Activated naive CD8-positive, alpha-beta T cell (primary cell): ENCODE measurements around the gene KEL.

Experiments
- H3K27ac Mint-ChIP-seq: one replicate; pipeline ENCODE4 v1.8.0; 2021; ENCODE audit warnings: mixed read lengths
- H3K27me3 Mint-ChIP-seq: one replicate; pipeline ENCODE4 v1.8.0; 2021; ENCODE audit warnings: mixed read lengths
- H3K36me3 Mint-ChIP-seq: one replicate; pipeline ENCODE4 v1.8.0; 2021; ENCODE audit warnings: mixed read lengths
- H3K4me1 Mint-ChIP-seq: one replicate; pipeline ENCODE4 v1.8.0; 2021; ENCODE audit warnings: low read depth, mixed read lengths
- H3K4me3 Mint-ChIP-seq: one replicate; pipeline ENCODE4 v1.8.0; 2021; ENCODE audit warnings: mild to moderate bottlenecking, mixed read lengths
- H3K9me3 Mint-ChIP-seq: one replicate; pipeline ENCODE4 v1.8.0; 2021; ENCODE audit warnings: low read depth, mixed read lengths

Gene KEL, protein sequence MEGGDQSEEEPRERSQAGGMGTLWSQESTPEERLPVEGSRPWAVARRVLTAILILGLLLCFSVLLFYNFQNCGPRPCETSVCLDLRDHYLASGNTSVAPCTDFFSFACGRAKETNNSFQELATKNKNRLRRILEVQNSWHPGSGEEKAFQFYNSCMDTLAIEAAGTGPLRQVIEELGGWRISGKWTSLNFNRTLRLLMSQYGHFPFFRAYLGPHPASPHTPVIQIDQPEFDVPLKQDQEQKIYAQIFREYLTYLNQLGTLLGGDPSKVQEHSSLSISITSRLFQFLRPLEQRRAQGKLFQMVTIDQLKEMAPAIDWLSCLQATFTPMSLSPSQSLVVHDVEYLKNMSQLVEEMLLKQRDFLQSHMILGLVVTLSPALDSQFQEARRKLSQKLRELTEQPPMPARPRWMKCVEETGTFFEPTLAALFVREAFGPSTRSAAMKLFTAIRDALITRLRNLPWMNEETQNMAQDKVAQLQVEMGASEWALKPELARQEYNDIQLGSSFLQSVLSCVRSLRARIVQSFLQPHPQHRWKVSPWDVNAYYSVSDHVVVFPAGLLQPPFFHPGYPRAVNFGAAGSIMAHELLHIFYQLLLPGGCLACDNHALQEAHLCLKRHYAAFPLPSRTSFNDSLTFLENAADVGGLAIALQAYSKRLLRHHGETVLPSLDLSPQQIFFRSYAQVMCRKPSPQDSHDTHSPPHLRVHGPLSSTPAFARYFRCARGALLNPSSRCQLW

DNA sequence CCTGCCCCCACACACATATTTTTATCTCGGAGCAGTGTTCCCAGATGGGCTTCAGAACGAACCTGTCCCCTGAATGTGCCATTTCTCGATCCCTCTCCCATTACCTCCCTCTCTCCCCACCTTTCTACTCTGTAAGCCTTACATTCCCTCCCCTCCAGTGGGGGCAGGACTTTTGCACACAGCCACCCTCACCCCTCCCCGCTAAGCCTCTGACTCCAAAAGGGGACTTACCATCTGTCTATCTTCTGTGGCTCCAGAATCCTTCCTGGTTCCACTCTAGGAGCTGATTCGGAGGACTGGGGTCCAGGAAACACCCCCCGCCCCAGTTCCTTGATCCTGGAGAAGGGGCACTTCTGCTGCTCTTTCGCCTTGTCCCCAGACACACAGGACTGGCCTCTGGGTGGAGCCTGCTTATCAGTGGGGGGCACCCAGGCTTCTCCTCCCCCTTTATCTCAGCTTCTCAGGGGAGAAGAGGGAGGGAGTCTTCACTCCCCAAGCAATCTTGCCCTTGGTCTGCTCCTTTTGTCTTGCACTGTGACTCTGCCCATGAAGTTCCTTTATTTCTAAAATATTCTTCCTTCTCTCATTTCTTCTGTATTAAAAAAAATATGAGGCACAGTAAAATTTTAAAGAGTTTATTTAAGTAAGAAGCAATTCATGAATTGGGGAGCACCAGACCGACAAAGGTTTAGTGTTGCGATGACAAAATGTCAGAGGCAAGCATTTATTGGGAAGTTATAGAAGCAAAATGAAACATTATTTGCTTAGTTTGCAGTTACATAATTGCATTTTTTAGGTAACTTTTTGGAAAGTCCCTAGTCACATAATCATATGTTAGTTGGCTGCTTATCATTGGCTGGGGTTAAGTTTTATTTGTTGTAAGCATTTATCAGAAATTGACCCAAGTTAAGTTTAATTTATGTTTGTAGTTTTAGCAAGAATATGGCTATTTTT lies at the start of gene KEL:
TSS of gene KEL (minus strand) at position 391 of the 954 bp plus-strand sequence. CDS start at position 234, 157 bp downstream.
- H3K36me3 Mint-ChIP-seq, result no peaks in the 10 kb centered on the region
- no peaks in the 10 kb centered on the region for H3K4me1 Mint-ChIP-seq
- H3K4me3 Mint-ChIP-seq, result no peak within 1 kb of the TSS
- peaks cover 13% of the 10 kb centered on the region for H3K27me3 Mint-ChIP-seq
- H3K27ac Mint-ChIP-seq, result no peak within 1 kb of the TSS
- no peaks in the 10 kb centered on the region for H3K9me3 Mint-ChIP-seq

DNA sequence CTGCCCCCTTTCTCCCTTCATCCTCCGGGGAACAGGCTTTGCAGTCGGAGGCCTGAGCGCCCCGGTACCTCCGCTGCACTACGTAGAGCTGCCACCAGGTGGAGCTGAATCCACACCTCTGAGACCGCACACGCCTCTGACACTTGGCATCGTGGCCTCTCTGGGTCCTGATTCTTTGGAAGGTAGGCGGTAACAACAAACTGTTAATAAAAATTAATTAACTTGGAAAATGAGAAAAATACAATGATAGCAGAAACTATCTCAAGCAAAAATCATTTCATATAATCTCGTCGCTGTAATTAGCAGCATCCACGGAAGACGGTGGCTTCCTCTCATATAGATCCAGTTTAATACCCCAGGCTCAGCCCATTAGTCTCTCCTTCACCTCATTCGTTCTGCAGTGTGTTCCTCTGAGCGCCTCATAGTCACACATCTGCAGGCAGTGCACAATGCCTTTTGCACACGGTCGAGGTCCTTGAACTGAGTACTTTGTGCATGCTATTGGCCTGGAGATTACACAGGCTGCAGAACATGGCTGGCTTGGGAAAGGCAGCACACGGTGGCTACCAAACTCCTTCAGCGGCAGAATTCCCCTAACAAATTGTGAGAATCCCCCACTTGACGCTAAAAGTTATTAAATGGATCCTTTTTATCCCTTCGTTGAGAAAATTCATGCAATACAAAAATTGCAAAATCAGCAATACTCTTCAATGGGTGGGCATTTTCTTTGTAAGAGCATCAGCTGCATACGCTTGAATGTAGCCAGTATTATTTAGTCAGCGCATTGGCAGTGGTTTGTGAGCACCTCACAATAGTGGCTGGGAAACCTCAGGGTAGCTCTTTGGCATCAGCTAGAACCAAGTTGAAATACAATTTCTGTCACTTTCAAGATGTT lies 46.1 kb upstream of the KEL start:
- Mint-ChIP-seq H3K4me3 (no peak overlapping the region), H3K27ac (no peak overlapping the region), H3K9me3 (no peaks in the 10 kb centered on the region), H3K36me3 (no peaks in the 10 kb centered on the region), H3K27me3 (peaks cover 3% of the 10 kb centered on the region), H3K4me1 (peaks cover 3% of the 10 kb centered on the region)

DNA sequence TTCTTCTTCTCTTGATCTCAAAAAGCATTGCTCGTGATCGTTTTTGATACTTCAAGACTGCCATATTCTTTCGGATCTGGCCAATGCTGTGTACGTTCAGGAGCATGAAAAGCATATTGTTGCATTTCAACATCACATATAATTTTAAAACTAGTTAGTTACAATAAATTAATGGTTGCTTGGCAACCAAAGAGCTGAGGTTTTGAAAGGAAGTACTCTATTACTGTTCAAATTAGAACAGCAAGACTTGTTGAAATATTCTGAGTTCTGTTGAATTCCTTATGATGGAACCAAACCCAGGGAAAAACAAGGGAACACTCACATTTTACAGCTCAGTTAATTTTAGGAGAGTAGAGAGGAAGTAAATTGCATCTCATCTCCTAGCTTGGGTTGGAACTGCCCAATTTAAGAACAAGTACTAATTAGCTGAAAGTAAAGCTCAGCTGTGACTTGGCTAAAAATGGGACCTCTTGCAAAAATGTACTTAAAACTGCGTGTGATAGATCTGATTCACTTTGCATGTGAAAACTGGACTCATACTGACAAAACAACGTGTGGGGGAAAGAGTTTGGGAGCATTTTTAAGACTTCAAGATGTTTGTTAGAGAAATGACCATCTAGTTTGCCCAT lies 43.6 kb upstream of the KEL start:
- Mint-ChIP-seq H3K9me3 (no peaks in the 10 kb centered on the region), H3K4me3 (no peak overlapping the region), H3K36me3 (no peaks in the 10 kb centered on the region), H3K27ac (no peak overlapping the region), H3K4me1 (peaks cover 7% of the 10 kb centered on the region), H3K27me3 (peaks cover 3% of the 10 kb centered on the region)

- H3K4me1 Mint-ChIP-seq, result peaks cover 7% of the 10 kb centered on the region
- no peaks in the 10 kb centered on the region for H3K9me3 Mint-ChIP-seq
- no peaks in the 10 kb centered on the region for H3K36me3 Mint-ChIP-seq
- H3K27me3 Mint-ChIP-seq, result peaks cover 3% of the 10 kb centered on the region
- peak overlapping the region; percentile 85 for H3K4me3 Mint-ChIP-seq
- H3K27ac Mint-ChIP-seq, result peak overlapping the region; percentile 31
Measured at GRCh38 chr7:143003393-143004051, 41.4 kb upstream of the KEL start.

DNA sequence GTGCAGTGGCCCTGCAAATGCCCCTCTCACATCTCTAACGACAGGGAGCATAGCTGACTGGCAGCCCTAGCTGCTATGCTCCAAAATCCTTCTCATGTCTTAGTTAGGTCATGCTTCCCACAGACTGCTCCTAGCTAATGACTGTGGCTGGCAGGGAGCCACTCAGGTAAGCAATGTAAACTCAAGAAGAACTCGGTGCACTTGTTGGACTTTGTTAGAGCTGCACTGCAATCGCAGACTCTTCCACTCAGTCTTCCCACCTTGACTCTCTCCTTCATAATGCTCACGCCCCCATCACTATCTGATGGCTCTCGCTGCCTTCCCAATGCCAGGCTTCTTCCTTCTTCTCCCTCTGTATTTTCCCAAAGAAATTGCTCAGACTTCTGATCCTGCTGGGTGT lies 40.7 kb upstream of the KEL start:
- Mint-ChIP-seq H3K27ac (no peak overlapping the region), H3K9me3 (no peaks in the 10 kb centered on the region), H3K4me1 (peaks cover 7% of the 10 kb centered on the region), H3K27me3 (peaks cover 2% of the 10 kb centered on the region), H3K4me3 (peak overlapping the region; percentile 85), H3K36me3 (no peaks in the 10 kb centered on the region)

GRCh38 chr7:143002106-143002505 lies 39.9 kb upstream of the KEL start:
- Mint-ChIP-seq H3K27ac (no peak overlapping the region), H3K36me3 (no peaks in the 10 kb centered on the region)

GRCh38 chr7:143000648-143001047 lies 38.5 kb upstream of the KEL start:
- Mint-ChIP-seq H3K4me3 (no peak overlapping the region), H3K9me3 (no peaks in the 10 kb centered on the region), H3K4me1 (peaks cover 7% of the 10 kb centered on the region), H3K36me3 (no peaks in the 10 kb centered on the region), H3K27me3 (no peaks in the 10 kb centered on the region), H3K27ac (no peak overlapping the region)

More at GRCh38 chr7:143002106-143002505, 39.9 kb upstream of the KEL start:
- Mint-ChIP-seq H3K4me3 (no peak overlapping the region), H3K4me1 (peaks cover 7% of the 10 kb centered on the region), H3K9me3 (no peaks in the 10 kb centered on the region), H3K27me3 (no peaks in the 10 kb centered on the region)

- Mint-ChIP-seq H3K27ac (no peak overlapping the region), H3K9me3 (no peaks in the 10 kb centered on the region), H3K27me3 (no peaks in the 10 kb centered on the region), H3K4me1 (peaks cover 7% of the 10 kb centered on the region), H3K4me3 (no peak overlapping the region), H3K36me3 (no peaks in the 10 kb centered on the region)
Measured at GRCh38 chr7:142999793-143000192, 37.6 kb upstream of the KEL start.

DNA sequence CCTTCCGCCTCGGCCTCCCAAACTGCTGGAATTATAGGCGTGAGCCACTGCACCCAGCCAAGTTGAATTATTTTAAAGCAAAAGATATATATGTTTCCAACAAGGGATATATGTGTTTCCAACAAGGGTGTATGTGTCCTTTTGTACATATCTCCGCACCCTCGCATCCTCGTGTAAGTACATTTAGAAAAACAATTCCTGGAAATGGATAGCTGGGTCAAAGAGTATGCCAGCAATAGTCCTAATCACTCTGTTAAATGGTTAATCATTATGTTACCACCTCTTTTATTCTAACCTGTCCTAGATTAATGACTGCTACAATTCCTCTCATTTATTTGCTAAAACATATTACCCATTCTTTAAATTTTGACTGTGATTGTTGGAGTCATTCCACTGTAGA lies 36.8 kb upstream of the KEL start:
- H3K27ac Mint-ChIP-seq, result no peak overlapping the region
- no peak overlapping the region for H3K4me3 Mint-ChIP-seq
- no peaks in the 10 kb centered on the region for H3K9me3 Mint-ChIP-seq
- no peaks in the 10 kb centered on the region for H3K36me3 Mint-ChIP-seq
- peaks cover 7% of the 10 kb centered on the region for H3K4me1 Mint-ChIP-seq
- H3K27me3 Mint-ChIP-seq, result no peaks in the 10 kb centered on the region

DNA sequence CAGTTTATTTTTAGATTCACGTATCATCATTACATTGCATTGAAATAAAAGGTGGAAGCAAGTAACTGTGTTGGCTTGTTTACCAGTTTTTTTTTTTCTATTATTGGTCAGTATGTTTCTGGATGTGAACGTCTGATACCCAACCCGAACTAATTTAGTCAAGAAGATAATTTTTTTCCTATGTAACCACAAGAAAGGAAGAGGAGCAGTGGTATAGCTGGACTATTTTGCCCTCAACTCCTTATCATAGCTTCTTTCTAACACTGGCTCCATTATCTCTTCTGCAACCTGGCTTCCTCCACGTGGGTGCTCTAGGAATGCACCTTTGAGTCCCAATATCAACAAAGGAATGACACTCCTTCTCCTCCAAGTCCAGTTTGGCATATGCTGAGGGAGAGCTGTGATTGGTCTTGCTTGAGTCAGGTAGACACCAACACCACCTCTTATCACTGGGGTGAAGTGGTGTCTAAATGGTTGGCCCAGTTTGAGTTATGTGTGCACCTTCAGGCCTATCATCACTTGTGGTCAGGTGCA lies 35.4 kb upstream of the KEL start:
- H3K4me1 Mint-ChIP-seq, result no peaks in the 10 kb centered on the region
- peaks cover 1% of the 10 kb centered on the region for H3K27me3 Mint-ChIP-seq
- no peaks in the 10 kb centered on the region for H3K36me3 Mint-ChIP-seq
- H3K4me3 Mint-ChIP-seq, result no peak overlapping the region
- no peaks in the 10 kb centered on the region for H3K9me3 Mint-ChIP-seq
- no peak overlapping the region for H3K27ac Mint-ChIP-seq

DNA sequence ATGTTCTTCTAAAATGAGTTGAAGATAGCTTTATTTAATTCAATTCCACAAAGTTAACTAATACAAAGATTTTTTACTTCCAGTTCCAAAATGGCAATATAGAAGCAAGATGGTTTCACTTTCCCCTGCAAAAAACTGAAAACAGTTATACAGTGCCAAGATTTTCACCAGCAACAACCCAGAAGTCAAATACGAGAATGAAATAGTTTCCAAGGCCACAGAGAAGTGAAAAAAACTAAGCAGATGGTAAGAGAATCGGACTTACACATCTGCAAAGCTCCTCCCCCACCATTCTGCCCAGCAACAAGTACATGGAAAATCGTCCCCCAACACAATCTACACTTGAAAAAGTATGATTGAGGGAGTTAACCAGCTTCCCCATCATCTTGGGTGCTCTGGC lies 30.3 kb upstream of the KEL start:
- no peak overlapping the region for H3K4me3 Mint-ChIP-seq
- no peak overlapping the region for H3K27ac Mint-ChIP-seq
- H3K27me3 Mint-ChIP-seq, result peaks cover 10% of the 10 kb centered on the region

DNA sequence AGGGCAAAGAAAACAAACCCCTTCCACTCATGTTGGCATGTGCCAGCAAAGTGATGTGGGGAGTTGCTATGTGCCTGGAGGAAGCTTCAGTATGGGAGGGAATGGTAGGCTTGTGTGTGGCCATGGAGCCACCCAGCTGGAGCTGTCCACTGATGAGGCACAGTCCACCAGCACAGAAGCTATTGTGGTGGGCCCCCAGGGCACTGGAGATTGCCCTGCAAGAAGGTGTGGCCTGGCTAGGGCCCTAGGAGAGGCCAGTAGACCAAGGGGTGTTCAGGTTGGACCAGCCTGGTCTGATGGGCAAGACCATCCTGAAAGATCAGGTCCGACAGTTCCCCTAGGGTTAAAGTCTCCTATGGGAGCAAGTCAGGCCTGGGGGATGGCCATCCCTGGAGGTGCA lies 22.1 kb upstream of the KEL start:
- H3K4me3 Mint-ChIP-seq, result no peak overlapping the region
- peaks cover 1% of the 10 kb centered on the region for H3K27me3 Mint-ChIP-seq
- H3K36me3 Mint-ChIP-seq, result no peaks in the 10 kb centered on the region
- peaks cover 11% of the 10 kb centered on the region for H3K9me3 Mint-ChIP-seq
- H3K27ac Mint-ChIP-seq, result no peak overlapping the region
- no peaks in the 10 kb centered on the region for H3K4me1 Mint-ChIP-seq

More for the DNA sequence above, 30.3 kb upstream of the KEL start:
- H3K9me3 Mint-ChIP-seq, result no peaks in the 10 kb centered on the region
- no peaks in the 10 kb centered on the region for H3K4me1 Mint-ChIP-seq
- H3K36me3 Mint-ChIP-seq, result no peaks in the 10 kb centered on the region

DNA sequence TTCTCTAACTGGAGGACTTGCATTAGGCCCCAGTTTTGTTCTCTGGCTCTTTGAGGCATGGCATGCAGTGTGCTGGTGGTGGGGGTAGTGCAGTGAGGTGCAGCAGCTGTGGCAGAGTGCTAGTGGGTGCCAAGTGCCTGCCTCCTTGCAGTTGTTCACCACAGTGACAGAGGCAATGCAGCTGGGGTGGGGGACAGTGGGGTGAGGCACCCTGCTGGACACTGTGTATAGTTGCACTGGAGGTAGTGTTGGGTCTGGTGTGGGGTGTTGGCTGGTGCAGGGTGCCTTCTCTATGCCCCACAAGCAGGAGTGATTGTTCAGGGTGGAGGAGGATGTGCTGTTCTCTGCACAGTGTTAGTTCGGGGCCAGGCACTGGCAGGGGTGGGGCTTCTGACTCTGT lies 21.7 kb upstream of the KEL start:
- H3K4me1 Mint-ChIP-seq, result no peaks in the 10 kb centered on the region
- H3K27me3 Mint-ChIP-seq, result peaks cover 1% of the 10 kb centered on the region
- no peak overlapping the region for H3K4me3 Mint-ChIP-seq
- H3K9me3 Mint-ChIP-seq, result peaks cover 11% of the 10 kb centered on the region
- no peaks in the 10 kb centered on the region for H3K36me3 Mint-ChIP-seq
- H3K27ac Mint-ChIP-seq, result no peak overlapping the region
